Activated CD8-positive, alpha-beta T cell treated with anti-CD3 and anti-CD28 coated beads for 36 hours (primary cell): ENCODE data around the gene RPL36. TPM values are rescaled to one million over a fixed set of nuclear protein-coding genes. Genes with fewer than 3 reads are reported as not detected.

Experiments
- ATAC-seq: fragments of 200-7000 bp; cut with Tn5 transposase; one replicate; pipeline ENCODE4 v1.10.0; 2021; ENCODE audit warnings: mild to moderate bottlenecking, moderate library complexity
- CTCF ChIA-PET: fragments of 350-600 bp; sonication (Branson Sonifier 250); formaldehyde crosslinking; loops from one replicate; lab custom pipeline; 2021; ENCODE audit warnings: antibody characterized with exemption; lab: Charles Lee
- POLR2A ChIA-PET: fragments of 350-600 bp; sonication (Branson Sonifier 250); formaldehyde crosslinking; loops from one replicate; lab custom pipeline; 2021; ENCODE audit warnings: antibody characterized with exemption; lab: Charles Lee
- DNase-seq: peaks from one replicate; pipeline ENCODE4 v3.0.0-alpha.2; 2020
- H3K27ac Mint-ChIP-seq: one replicate; pipeline ENCODE4 v1.8.0; 2021; ENCODE audit warnings: mild to moderate bottlenecking, mixed read lengths
- H3K27me3 Mint-ChIP-seq: one replicate; pipeline ENCODE4 v1.8.0; 2021; ENCODE audit warnings: mixed read lengths
- H3K36me3 Mint-ChIP-seq: one replicate; pipeline ENCODE4 v1.8.0; 2021; ENCODE audit warnings: low read depth, mixed read lengths
- H3K4me1 Mint-ChIP-seq: one replicate; pipeline ENCODE4 v1.8.0; 2021; ENCODE audit warnings: low read depth, mixed read lengths
- H3K4me3 Mint-ChIP-seq: one replicate; pipeline ENCODE4 v1.8.0; 2021; ENCODE audit warnings: mild to moderate bottlenecking, moderate library complexity, mixed read lengths
- H3K9me3 Mint-ChIP-seq: one replicate; pipeline ENCODE4 v1.8.0; 2021; ENCODE audit warnings: mixed read lengths
- CTCF ChIP-seq: fragments of 200-600 bp; IDR thresholded peaks from one replicate; pipeline ENCODE4 v1.8.0; 2022; ENCODE audit warnings: antibody characterized with exemption, mild to moderate bottlenecking
- intact Hi-C: fragments of 100-400 bp; cut with micrococcal nuclease; formaldehyde crosslinking; loops from one replicate; pipeline ENCODE4 v1.10.0; 2022
- total RNA-seq, 2 experiments: library from RNA; stranded (reverse); gene quantifications; one replicate each; pipeline ENCODE4 v1.2.3, GENCODE V29; 2021

Gene RPL36
- total RNA-seq, 2 experiments from 2014 or later: 1,711 to 1,715 TPM

DNA sequence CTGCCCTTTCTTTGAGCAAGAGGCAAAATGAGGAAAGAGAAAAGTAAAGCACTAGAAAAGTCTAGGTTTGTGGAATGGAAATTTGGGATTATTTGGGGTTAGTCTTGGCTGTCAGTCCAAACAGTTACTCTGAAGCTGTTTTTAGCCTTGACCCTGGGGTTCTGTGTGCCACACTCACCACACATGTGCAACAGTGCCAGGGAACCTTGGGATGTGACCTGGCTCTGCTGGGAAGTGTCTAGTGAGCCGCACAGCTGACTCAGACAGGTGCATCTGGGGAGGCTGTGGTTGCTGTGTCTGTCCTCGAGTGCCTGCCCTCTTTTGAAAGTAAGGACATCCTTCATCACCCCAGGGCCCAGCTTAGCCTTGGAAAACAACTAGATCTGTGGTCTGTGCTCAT is 25.6 kb upstream of the RPL36 start:
- no peak for DNase-seq
- intact Hi-C loops: no loop called here
- Mint-ChIP-seq H3K36me3 (peaks cover 57% of the 10 kb centered on the region), H3K4me1 (peaks cover 6% of the 10 kb centered on the region), H3K27ac (peak overlapping the region; percentile 82), H3K27me3 (no peaks in the 10 kb centered on the region), H3K9me3 (no peaks in the 10 kb centered on the region), H3K4me3 (no peak overlapping the region)
- ChIA-PET POLR2A (interaction anchor here (0.6 to 1.5 kb wide), 3 partner anchors 29 to 513 kb away, joined by 3 to 4 read pairs (median 3); no protein-coding TSS in a partner anchor), CTCF (interaction anchor here (1.1 kb wide), 1 partner anchor 10 kb away, joined by 3 read pairs; no protein-coding TSS in a partner anchor)
- no peak for ATAC-seq
- TF ChIP-seq CTCF: no peak

DNA sequence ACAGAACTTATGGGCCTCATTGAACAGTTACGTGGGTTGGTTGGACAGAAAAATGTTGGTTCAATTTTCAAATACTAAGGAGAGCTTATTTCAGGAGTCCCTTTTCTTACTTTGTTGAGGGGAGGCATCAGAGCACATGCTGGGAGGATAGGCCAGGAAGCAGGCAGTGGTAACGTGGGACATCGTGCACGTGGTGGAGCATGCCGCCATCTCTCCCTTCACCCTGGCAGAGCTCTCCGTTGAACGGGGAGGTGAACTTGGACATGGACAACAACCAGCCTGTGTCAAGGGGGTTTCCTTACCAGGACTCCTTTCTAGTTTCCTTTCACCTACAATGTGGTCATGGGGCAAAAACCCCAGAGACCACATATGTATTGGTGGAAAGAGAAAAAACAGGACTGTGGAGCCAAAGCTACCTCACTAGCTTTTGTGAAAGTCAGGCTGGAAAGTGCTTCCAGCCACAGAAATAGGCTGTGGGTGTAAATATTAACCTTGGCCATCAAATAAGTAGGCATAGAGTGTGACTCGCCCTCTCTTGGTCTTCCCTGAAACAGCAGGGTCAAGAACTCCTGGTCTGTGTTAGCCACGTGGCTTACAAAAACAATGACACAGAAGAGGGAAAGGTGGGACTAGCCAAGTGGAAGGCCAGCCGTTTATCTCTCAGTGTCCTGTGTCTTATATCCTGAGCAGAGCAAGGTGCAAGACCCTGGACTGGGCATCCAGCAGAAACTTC is 24.1 kb upstream of the RPL36 start:
- intact Hi-C loops: no loop called here
- no peaks in the 10 kb centered on the region for H3K27me3 Mint-ChIP-seq
- no peak overlapping the region for H3K4me3 Mint-ChIP-seq
- H3K36me3 Mint-ChIP-seq: peaks cover 59% of the 10 kb centered on the region
- H3K27ac Mint-ChIP-seq: peak overlapping the region; percentile 82
- no peak for TF ChIP-seq CTCF
- peaks cover 6% of the 10 kb centered on the region for H3K4me1 Mint-ChIP-seq
- no peak for DNase-seq
- no peaks in the 10 kb centered on the region for H3K9me3 Mint-ChIP-seq
- ChIA-PET POLR2A (interaction anchor here (0.6 to 1.5 kb wide), 8 partner anchors 10 to 314 kb away, joined by 3 to 4 read pairs (median 3); no protein-coding TSS in a partner anchor), CTCF (interaction anchor here (0.8 to 1.1 kb wide), 2 partner anchors 10 to 54 kb away, joined by 3 read pairs; partner anchors contain the start of gene LONP1)
- ATAC-seq: peak; percentile 24

DNA sequence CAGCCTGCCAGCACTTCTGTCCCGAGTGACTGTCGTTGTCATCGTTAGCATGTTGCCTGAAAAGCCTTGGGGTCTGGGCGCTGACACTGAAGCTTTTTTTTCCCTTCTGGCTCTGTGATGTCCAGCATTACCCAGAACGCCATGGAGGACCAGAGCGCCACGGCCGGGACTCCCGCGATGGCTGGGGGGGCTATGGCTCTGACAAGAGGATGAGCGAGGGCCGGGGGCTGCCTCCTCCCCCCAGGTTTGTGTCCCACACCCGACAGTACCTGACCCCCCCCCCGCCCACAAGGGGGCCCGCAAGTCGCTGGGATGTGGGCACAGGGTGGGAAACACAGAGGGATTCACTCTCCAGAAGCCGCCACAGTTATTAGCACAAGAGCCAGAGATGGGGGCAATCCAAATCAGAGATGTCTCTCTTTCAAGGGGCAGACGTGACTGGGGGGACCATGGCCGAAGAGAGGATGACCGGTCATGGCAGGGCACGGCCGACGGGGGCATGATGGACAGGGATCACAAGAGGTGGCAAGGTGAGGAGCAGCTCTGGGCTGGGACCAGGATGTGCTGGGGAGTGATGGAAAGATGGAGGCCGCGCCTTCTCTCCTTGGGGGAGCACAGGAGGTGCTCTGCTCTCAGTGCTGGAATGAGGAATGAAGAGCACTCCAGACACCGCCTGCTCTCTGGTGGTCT is 23.0 kb upstream of the RPL36 start:
- ChIA-PET POLR2A (interaction anchor here (0.6 to 1.4 kb wide), 2 partner anchors 13 to 468 kb away, joined by 3 read pairs; partner anchors contain the start of gene ACSBG2), CTCF (no interaction called here)
- no peak for TF ChIP-seq CTCF
- Mint-ChIP-seq H3K27ac (no peak overlapping the region), H3K27me3 (no peaks in the 10 kb centered on the region), H3K36me3 (peaks cover 60% of the 10 kb centered on the region), H3K4me1 (peaks cover 6% of the 10 kb centered on the region), H3K4me3 (no peak overlapping the region), H3K9me3 (no peaks in the 10 kb centered on the region)
- intact Hi-C loops: no loop called here
- ATAC-seq: no peak
- no peak for DNase-seq

DNA sequence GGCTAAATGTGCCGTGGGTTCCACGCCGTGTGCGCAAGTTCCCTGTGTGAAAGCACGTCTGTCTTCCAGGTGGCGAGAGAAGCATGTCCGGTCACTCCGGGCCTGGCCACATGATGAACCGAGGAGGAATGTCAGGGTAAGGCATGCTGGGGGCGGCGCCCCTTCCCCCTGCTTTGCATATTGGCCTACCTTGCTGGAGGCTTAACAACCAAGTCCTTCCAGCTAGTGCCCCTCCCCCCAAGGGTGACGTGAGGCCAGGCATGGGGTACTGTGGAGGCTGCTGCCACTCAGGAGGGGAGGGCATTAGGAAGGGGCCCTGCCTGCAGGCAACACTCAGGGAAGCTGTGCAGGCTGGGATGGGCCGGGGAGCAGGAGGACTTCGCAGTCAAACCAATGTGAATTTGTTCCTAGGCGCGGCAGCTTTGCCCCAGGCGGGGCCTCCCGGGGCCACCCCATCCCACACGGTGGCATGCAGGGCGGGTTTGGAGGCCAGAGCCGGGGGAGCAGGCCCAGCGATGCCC is 22.3 kb upstream of the RPL36 start:
- TF ChIP-seq CTCF: no peak
- ChIA-PET POLR2A (interaction anchor here (0.6 kb wide), 1 partner anchor 468 kb away, joined by 3 read pairs; the partner anchor contains the start of gene ACSBG2), CTCF (no interaction called here)
- Mint-ChIP-seq H3K4me1 (peaks cover 6% of the 10 kb centered on the region), H3K36me3 (peaks cover 60% of the 10 kb centered on the region), H3K27ac (no peak overlapping the region), H3K4me3 (no peak overlapping the region), H3K27me3 (no peaks in the 10 kb centered on the region), H3K9me3 (no peaks in the 10 kb centered on the region)
- ATAC-seq (no peak), DNase-seq (no peak)
- intact Hi-C loops: no loop called here
